RKO (cell line): Measurements from ENCODE around the gene NBAS.

Source experiments
- DNase-seq: peaks from one replicate; pipeline ENCODE4 v3.0.0-alpha.2; 2016; ENCODE audit warnings: low spot score

NBAS gene

DNA sequence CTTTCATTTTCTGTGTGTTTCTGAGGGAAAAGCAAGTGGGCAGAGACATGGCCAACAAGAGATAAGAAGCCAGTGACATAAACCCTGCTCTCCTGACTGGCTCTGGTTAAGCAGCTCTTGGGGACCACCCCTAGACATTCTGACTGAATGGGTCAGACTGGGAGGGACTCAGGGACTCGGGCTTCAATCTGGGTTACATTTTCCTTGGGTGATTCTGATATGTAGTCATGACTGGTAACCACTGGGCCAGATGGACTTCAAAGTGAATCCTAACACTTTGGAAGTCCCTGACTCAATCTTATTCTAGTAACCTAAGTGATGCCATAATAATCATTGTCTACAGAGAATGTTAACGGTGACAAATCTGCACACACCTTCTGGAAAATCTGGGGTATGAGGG, 397.8 kb downstream of the NBAS start:
- DNase-seq = peak; percentile 21

DNA sequence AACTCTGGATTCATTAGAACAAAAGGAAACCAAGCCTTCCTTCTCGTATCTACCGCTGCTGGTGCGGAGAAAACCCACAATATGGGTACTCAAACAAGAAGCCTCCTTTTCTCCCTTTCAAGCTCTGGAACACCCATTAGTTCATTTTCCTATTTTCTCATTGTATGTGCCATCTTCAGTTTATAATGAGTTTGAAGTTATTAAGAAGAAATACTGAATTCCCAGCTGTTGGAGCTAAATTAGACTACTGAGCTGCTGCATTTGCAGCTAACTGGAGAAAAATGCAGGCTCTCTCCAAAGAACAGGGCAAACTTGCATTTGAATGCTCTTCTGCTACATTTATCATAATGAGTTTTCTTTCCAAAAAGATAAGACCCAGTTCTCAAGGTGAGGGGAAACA, 398.5 kb downstream of the NBAS start:
- no peak for DNase-seq

DNA sequence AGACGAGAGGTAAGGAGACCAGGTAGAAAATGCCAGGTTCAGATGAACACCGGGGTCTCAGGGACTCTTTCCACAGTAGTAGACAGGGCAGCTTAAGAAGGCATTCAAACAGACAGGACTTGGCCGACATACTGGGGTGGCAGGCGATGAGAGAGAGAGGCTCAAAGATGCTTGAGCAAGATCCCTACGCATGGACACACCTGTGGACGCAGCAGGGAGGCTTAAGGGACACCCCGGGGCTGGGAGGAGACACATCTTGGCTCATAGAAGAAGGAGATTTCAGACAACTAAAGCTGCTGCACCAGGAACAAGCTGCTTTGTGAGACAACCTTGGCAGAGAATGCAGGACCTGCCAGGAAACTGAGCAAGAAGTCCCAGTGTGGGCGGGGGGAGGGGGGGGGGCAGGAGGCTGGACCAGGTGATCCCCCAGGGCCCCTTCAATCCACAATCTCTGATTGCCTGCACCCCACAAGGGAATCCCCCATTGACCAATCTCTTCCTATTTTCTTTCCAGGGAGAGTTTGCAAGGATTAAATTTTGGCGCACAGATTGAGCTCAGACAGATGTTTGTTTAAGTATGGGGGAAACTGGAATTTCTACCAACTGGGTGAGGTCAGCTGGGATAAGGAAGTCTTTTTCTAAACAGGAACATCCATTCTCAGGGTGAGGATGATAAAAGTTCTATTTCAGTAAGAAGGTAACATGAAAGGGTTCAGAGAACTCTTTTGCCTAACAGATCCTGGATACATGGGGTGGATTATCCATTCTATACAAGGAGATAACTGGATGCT, 400.7 kb downstream of the NBAS start:
- DNase-seq = no peak

DNA sequence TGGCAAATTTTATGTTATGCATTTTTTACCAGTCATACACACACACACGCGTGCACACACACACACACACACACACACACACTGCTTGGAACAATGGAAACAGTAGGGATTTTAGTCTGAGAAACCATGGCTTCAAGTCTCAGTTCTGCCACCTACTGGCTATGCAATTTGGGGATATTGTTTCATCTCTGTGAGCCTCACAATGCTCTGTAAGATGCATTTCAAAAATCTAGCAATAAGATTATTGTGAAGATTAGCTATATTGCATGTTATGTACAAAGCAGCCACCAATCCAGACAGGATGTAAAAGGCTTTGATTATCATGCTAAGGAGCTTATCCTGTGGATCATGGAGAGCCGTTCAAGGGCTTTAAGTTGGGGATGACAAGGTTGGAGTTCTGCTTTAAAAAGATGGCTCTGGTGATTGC, 401.4 kb downstream of the NBAS start:
- DNase-seq = peak; percentile 37

DNA sequence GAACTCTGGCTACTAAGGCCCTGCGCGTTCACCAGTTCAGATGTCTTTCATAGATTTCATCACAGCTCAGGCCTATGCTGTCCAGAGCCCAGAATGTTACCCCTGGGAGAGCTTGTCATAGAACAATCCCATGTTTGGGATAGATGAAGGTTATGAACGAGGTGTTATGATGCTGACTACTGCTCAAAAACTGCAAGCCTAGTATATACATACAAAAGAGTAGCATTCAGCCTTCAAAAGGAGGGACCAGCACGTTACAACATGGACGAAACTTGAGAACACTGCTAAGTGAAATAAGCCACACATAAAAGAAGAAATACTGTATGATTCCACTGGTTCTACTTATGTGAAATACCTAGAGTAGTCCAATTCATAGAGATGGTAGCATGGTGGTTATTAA, 401.9 kb downstream of the NBAS start:
- no peak for DNase-seq

DNA sequence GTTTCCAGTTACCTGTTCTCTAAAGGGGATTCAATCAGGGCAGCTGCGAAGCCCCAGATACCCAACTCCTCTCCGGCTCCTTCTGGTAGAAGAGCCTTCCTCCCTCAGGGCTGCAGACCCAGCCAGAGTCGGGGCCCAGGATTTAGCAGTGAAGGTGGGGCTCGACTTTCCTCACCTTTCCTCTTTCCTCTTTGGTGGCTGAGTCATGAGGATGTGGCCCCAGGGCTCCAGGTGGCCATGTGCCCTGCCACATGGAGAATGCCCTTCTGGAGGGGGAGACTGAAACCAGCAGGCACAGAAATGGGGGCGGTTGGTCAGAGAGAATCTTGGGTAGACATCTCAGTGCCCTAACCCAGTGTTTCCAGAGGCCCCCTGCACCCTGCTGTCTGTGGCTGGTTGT, 402.6 kb downstream of the NBAS start:
- DNase-seq = no peak

DNA sequence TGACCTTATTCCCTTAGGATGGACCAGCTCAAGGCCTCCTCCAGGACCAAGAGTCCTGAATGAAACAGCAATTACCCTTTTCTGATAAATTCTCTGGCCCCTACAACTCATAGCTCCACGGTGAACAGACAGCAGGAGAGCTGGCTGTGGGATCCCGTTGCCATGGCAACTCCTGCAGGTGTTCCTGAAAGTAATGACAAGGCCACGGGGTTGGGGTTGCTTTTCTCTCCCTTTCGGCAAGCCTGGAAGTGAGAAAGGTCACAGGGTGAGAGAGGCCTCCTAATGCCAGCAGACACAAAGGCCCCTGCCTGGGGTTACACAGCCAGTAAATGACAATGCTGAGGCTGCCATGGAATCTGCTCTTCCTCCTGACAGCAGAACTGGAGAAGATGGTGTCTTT, 403.0 kb downstream of the NBAS start:
- DNase-seq = no peak

DNA sequence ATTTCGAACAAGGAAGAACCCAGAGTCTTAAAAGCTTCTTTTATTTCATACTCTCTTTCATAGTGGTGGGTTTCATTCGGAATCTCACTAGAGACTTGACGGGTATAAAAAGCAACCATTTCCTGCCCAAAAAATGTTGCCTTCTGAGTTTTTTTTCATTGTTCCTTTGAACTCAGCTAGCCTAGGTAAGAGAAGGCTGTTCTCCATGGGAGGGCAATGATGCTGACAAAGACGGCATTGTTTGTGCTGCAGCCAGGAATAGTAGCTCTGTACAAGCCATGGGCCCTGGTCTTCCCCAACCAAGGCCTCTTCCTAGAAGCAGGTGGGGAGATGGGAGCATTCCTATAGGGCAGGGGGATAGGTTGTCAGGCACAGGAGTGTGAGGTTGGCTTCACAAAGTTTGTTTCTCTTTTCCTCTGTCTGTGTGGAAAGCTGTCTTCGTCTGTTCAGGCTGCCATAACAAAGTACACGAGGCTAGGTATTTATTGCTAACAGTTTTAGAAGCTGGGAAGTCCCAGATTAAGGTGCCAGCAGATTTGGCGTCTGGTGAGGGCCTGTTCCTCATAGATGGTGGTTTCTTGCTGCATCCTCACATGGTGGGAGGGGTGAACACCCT, 405.1 kb downstream of the NBAS start:
- no peak for DNase-seq

DNA sequence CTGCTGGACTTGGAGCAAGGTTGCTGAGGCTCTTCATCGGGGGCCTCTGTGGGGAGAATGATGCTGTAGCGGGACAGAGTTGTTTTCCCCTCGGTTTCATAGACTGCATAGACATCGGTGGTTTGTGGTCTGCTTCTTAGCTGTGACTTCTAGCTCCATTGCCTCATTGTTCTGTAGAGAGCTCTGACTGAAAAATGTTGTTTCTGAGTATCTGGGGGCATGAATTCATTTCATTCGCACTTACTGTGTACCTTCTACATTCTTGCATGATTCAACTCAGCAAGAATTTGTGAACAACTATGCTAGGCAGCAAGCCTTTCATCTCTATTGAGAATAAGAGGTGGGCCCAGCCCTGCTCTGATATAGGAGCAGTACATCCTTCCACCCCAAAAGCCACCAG, 406.8 kb downstream of the NBAS start:
- no peak for DNase-seq

DNA sequence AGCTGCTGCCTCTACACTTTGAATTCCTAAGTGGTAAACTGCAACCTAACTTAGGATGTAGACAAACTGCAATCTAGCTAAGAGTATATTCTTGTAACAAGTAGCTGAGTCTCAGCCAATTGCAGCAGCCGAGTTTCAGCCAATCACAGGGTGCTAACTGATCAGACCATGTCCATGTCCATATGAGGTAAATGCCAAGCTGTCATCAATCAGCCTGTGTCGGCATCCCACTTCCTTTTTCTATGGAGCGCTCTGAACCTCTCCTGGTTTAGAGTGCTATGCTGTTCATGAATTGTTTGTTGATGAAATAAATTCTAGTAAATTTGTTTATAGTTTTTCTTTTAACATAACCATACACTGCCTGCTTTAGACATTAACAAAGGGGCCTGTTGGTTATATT, 408.8 kb downstream of the NBAS start:
- no peak for DNase-seq

DNA sequence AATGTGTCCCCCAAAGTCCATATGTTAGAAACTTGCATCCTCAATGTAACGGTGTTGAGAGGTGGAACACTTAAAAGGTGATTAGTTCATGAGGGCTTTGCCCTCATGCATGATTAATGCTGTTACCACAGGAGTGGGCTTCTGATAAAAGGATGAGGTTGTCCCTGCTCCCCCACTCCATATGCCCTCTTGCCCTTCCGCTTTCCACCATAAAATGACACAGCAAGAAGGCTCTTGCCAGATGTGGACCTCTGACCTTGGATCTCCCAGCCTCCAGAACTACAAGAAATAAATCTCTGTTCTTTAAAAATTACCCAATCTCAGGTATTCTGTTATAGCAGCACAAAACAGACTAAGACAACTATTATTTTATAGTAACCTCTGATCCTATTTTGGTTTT, 412.1 kb downstream of the NBAS start:
- no peak for DNase-seq

DNA sequence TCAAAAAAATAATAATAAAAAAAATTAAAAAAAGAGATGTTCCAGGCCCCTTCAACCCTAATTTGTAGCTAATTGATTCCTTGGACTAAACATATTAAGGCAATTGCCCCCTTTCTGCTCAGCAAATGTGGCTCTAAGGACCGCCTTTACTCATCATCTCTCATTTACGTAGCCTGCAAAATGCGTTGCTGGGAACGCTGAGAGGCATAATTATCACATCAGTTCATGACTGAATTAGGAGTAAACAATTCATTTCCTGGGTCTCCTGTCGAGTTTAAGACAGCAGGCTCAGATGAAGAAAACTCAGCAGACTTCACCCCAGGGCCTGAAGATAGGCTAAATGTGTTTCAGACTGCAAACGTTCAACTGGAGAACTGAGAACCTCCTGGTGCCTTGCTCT, 413.5 kb downstream of the NBAS start:
- DNase-seq = no peak

DNA sequence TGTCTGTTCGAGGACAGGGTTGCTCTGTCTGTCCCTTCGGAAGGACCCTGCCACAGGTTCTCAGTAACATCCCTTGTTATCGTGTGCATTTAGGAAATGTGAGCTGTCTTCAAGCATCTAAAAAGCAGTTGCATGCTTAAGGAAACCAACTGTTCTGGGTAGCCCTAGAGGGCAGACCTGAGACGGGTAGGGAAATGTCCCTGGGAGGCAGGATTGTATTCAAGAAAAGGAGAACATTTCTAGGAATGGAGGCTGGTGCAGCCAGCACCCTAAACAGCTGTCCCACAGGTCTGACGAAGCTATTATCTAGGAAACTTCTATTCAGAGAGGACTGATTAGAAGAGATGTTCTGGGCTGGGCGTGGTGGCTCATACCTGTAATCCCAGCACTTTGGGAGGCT, 414.2 kb downstream of the NBAS start:
- no peak for DNase-seq

DNA sequence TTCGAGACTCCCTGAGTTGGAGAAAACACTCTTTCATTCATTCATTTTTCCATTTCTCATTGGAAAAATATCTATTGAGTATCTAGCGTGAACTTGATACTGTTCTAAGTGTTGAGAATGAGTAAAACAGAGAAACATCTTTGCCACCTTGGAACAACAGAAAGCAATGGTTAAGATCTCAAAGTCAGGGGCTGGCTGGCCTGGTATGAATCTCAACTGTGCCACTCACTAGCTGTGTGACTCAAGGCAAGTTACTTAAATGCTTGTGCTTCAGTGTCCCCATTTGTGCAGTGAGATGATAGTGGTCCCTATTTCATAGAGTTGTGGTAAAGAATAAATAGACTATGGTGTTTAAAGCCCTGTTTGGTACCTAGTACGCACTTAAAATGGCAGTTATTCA, 415.2 kb downstream of the NBAS start:
- DNase-seq = no peak

DNA sequence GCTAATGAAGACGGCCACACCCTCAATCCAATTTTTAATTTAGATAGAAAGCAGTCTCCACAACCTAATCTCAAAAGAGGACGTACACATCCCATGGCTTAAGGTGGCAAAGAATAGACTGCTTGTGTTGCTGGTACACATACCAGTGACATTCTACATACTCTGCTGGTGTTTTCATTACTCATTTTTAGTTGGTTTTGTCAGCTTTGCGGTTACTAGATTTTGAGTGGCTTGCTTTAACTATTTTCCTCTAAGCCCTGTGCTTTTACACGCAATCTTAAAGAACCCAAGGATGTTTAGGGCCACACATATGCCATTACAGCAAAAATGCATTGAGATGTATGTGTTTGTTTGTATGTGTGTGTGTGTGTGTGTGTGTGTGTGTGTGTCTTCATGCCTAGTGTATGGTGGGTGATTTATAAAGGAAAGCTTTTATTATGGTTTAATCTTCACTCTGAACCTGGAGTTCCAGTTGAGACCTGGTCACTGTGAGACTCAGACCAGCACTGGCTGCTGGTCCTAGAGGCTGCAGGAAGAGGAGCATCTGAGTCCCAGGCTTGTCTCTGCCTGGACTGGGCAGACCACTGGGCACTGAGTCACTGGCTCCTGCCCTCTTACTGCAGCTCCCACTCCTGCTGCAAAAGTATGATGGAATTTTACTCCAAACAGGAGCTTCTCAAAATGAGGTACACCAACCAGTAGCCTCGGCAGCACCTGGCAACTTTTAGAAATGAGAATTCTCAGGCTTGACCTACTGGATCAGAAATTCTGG, 415.9 kb downstream of the NBAS start:
- no peak for DNase-seq

DNA sequence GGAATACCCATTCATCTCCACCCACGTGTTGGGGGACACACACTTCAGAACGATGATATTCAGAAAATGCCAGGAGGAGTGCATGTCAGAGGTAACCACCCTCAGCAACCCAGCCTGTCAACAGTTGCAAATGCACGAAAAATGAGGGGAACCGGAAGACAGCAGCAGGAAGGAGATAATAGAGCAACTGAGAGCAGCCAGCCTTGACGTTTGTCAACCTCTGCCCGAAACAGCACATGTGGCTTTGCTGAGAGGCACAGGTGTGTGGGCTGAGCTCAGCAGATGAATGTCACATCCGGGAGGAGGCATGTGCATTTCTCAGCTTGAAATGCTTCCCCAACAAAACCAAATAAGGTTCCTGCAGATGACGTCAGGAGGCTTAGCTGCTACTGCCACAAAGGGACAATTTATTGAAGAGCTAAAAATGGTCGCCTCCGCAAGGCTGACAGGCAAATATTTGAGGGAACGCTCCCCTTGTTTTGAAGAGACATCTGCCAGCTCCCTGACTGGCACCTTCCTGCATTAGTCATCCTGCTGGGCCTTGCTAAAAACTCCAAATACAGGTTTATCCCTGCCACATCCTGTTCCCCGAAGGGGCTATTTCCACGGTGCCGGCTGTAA, 419.0 kb downstream of the NBAS start:
- DNase-seq = no peak

DNA sequence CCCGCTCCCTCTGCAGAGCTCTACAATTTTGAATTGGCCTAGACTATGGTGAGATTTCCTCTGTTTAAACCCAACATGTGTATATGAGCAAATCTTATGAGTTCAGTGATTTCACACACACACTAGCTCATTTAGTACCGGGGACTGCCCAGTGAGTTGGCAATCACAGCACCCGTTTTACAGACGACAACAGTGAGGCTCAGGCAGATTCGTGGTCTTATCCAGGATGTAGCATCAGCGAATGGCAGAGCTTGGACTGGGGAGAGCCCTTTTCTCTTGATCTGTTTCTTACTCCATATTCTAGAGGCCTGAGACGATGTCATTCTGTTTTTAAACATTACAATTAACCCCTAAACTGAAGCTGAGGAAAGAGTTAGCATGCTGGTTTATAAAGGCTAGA, 419.9 kb downstream of the NBAS start:
- DNase-seq = no peak

DNA sequence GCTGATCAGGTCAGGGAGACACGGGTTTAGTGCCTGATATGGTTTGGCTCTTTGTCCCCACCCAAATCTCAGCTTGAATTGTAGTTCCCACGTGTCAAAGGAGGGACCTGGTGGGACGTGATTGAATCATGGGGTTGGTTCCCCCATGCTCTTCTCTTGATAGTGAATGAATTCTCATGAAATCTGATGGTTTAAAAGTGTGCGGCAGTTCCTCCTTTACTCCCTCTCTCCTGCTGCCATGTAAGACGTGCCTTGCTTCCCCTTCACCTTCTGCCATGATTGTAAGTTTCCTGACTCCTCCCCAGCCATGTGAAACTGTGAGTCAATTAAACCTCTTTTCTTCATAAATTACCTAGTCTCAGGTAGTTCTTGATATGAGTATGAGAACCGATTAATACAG, 424.5 kb downstream of the NBAS start:
- no peak for DNase-seq

DNA sequence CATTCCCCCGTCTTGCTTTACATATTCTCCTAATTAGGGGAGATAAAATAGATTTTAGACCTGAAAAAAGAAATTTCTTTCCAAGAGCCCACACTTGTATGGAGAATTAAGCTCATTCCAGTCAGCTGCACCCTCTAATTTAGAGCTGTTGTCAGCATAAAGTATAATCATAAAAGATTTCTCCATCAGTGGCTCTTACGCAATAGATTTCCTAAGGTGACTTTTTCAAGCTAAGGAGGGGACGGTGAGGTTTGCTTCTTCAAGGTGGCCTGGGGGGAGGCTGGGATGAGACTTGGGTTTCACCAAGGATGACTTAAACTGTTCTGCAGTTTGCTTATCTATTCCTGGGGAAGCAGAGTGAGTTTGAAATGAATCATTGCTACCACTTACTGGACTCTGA, 426.2 kb downstream of the NBAS start:
- DNase-seq = no peak

DNA sequence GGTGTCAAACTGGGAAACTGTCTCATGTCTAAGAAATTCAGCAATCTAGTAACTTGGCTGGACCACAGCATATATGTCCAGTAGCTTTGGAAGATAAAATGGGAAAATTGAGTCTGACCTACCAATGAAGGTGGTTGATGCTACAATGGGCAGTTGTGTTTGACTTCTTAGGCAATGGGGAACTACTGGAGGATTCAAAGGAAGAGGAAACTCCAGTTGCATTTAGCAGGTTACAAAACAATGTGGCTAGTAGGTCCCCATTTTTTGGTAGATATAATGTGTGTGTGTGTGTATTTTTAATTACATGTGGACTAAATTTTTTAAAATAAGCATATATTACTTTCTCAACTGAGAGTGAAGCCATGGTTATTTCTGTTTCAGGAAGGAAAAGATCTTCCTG, 427.7 kb downstream of the NBAS start:
- no peak for DNase-seq

DNA sequence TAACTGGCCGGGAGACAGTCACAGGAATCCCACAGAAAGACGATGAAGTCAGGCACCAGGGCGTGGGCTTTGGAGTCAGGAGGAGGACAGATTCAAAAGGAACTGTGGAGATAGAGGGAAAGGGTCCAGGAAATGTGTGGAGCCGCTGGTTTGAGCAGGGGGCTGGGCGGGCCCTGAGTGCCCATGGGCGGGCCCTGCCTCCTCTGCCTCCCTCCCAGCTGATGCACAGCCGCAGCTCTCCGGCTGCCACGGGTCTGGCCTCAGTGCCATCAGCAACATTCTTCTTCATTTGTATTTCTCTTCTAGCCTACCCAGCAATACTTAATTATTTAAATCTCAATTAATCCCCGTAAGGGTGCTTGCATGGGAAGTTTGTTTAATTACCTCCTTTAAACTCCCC, 432.3 kb downstream of the NBAS start:
- no peak for DNase-seq

DNA sequence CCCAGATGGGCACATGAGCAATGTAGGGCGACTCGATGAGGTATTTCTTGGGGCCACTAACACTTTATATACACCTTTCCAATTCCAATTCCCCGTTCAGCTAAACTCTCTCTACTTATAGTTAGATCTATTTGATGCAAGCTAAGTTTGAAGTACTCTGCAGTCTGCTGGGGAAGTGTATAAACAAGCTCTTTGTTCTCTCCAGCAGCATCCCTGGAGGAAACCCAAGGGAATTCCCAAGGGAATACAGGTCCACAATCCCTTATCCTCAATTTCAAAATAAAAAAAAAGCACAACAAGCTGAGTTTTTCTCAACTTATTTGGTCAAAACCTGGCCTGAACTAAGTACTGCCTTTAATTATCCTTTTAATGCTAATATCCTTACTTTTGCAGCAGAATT, 433.3 kb downstream of the NBAS start:
- DNase-seq = no peak

DNA sequence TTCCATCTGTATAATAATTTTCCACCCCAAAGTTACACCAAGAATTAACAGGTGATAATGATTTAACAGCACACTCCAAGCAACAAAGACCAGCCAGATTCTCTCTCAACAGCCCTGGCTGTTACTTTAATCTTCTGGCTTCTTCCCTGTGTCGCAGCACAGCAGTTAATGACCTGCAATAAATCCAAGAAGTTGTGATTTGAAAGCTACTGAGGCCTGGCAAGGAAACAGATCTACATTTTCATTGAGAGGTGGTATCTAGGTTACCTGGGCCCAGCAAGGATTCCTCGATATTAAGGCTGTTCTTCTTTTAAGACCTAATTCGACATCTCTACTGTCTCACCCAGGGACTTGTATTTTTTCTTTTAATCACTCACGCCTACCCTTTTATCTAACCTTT, 433.8 kb downstream of the NBAS start:
- DNase-seq = no peak
